ENCODE data around the gene MINDY1.

The MINDY1 gene

GRCh38 chr1:151006327-151007052 is at the start of gene MINDY1:
Gene MINDY1, minus strand, starts transcription at chr1:151006902. Its CDS starts 4,285 bp downstream, at chr1:151002617.
- DNase-seq = peak; percentile 84

- DNase-seq = no peak
Observed at GRCh38 chr1:151056149-151056548, 49.4 kb upstream of the MINDY1 start.

- no peak for DNase-seq
Observed at GRCh38 chr1:151055581-151055980, 48.9 kb upstream of the MINDY1 start.

- DNase-seq = no peak
Observed at GRCh38 chr1:151054971-151055547, 48.4 kb upstream of the MINDY1 start.

- no peak for DNase-seq
Observed at GRCh38 chr1:151051356-151052009, 44.8 kb upstream of the MINDY1 start.

- no peak for DNase-seq
Observed at GRCh38 chr1:151050051-151050688, 43.5 kb upstream of the MINDY1 start.

GRCh38 chr1:151049458-151049857 is 42.8 kb upstream of the MINDY1 start:
- DNase-seq = no peak

- no peak for DNase-seq
Observed at GRCh38 chr1:151048645-151049032, 41.9 kb upstream of the MINDY1 start.

- DNase-seq = peak; percentile 59
Observed at GRCh38 chr1:151047925-151048644, 41.4 kb upstream of the MINDY1 start.

- DNase-seq = peak; percentile 34
Observed at GRCh38 chr1:151047591-151047924, 40.9 kb upstream of the MINDY1 start, which contains the start of gene C1orf56. Gene C1orf56, plus strand, starts transcription at chr1:151047751. Its CDS starts 97 bp downstream, at chr1:151047848.

- no peak for DNase-seq
Observed at GRCh38 chr1:151043163-151043562, 36.5 kb upstream of the MINDY1 start.

GRCh38 chr1:151039521-151039920 is 32.8 kb upstream of the MINDY1 start:
- DNase-seq = no peak

- DNase-seq = no peak
Observed at GRCh38 chr1:151037032-151037431, 30.3 kb upstream of the MINDY1 start.

- DNase-seq = no peak
Observed at GRCh38 chr1:151036356-151036755, 29.7 kb upstream of the MINDY1 start, which contains the start of gene BNIPL. Gene BNIPL, plus strand, starts transcription at chr1:151036586. Its CDS starts 140 bp downstream, at chr1:151036726.

- no peak for DNase-seq
Observed at GRCh38 chr1:151035167-151035566, 28.5 kb upstream of the MINDY1 start.

- DNase-seq = no peak
Observed at GRCh38 chr1:151032164-151032563, 25.5 kb upstream of the MINDY1 start.

- no peak for DNase-seq
Observed at GRCh38 chr1:151026460-151026859, 19.8 kb upstream of the MINDY1 start.

GRCh38 chr1:151024540-151025146 is 17.9 kb upstream of the MINDY1 start:
- DNase-seq = peak; percentile 64

- DNase-seq = peak; percentile 78
Observed at GRCh38 chr1:151013518-151013917, 6.8 kb upstream of the MINDY1 start.

GRCh38 chr1:151012684-151013471 is 6.2 kb upstream of the MINDY1 start:
- DNase-seq = no peak

- DNase-seq = no peak
Observed at GRCh38 chr1:151011154-151011850, 4.6 kb upstream of the MINDY1 start.
